Right lung (tissue), 10 donors: ENCODE results near the gene EGLN3. TPM values are rescaled to one million over a fixed set of nuclear protein-coding genes. Genes with fewer than 3 reads are reported as not detected.
"Not testable (repeated sequence)": the region's sequence is repeated elsewhere in the genome, so short reads cannot be mapped to it uniquely, and the experiment has no call there.

ENCODE experiments used
- DNase-seq, 2 donors: peaks; one replicate each; pipeline ENCODE4 v3.0.0-alpha.2; 2013
- long read RNA-seq, 8 donors: transcript quantifications; one replicate each; lab custom pipeline, GENCODE V29; 2026
- polyA plus RNA-seq, 5 donors: library from polyadenylated mRNA; unstranded; fragments of 120-200 nt; gene quantifications; one replicate each; pipeline versions ENCODE4 v1.2.1 to v1.2.3, GENCODE V29; 2013; ENCODE audit warnings: inconsistent platforms in 1 of 5, low replicate concordance in 1 of 5; ENCODE audit not compliant: insufficient read length in 5 of 5, insufficient read depth in 1 of 5

EGLN3 gene
- polyA plus RNA-seq, result 10 to 100 TPM; 19.1 to 91.5 (median 43.7) TPM
- long read RNA-seq, donor 1, transcript EGLN3-205 (1 exons, 2,849 nt), result minor isoform, 17 of 61 reads
- long read RNA-seq, donor 1, transcript EGLN3-201 (5 exons, 2,709 nt), result major isoform, 23 of 61 reads
- long read RNA-seq, donor 1, partial matches to known transcripts, result 19 of 61 reads
- long read RNA-seq, donor 1, other reads (novel, unspliced or antisense), result 0 of 61 reads
- long read RNA-seq, donor 2, transcript EGLN3-201 (5 exons, 2,709 nt), result major isoform, 7 of 9 reads
- long read RNA-seq, donor 2, partial matches to known transcripts, result 0 of 9 reads
- long read RNA-seq, donor 2, other reads (novel, unspliced or antisense), result 0 of 9 reads
- long read RNA-seq, donor 3, partial matches to known transcripts, result 0 of 7 reads
- long read RNA-seq, donor 3, other reads (novel, unspliced or antisense), result 0 of 7 reads
- long read RNA-seq, donor 4, transcript EGLN3-205 (1 exons, 2,849 nt), result minor isoform, 5 of 24 reads
- long read RNA-seq, donor 4, transcript EGLN3-201 (5 exons, 2,709 nt), result major isoform, 19 of 24 reads
- long read RNA-seq, donor 4, partial matches to known transcripts, result 0 of 24 reads
- long read RNA-seq, donor 4, other reads (novel, unspliced or antisense), result 0 of 24 reads
- long read RNA-seq, donor 5, transcript EGLN3-201 (5 exons, 2,709 nt), result major isoform, 10 of 17 reads
- long read RNA-seq, donor 5, transcript EGLN3-205 (1 exons, 2,849 nt), result minor isoform, 5 of 17 reads
- long read RNA-seq, donor 5, partial matches to known transcripts, result 0 of 17 reads
- long read RNA-seq, donor 5, other reads (novel, unspliced or antisense), result 0 of 17 reads
- long read RNA-seq, donor 6, transcript EGLN3-201 (5 exons, 2,709 nt), result major isoform, 19 of 31 reads
- long read RNA-seq, donor 6, transcript EGLN3-205 (1 exons, 2,849 nt), result minor isoform, 10 of 31 reads
- long read RNA-seq, donor 6, partial matches to known transcripts, result 0 of 31 reads
- long read RNA-seq, donor 6, other reads (novel, unspliced or antisense), result 0 of 31 reads
- long read RNA-seq, donor 7, transcript EGLN3-201 (5 exons, 2,709 nt), result major isoform, 14 of 16 reads
- long read RNA-seq, donor 7, partial matches to known transcripts, result 0 of 16 reads
- long read RNA-seq, donor 7, other reads (novel, unspliced or antisense), result 0 of 16 reads
- long read RNA-seq, donor 8, transcript EGLN3-201 (5 exons, 2,709 nt), result major isoform, 6 of 8 reads
- long read RNA-seq, donor 8, partial matches to known transcripts, result 0 of 8 reads
- long read RNA-seq, donor 8, other reads (novel, unspliced or antisense), result 0 of 8 reads

GRCh38 chr14:33950320-33951182, at the start of gene EGLN3:
TSS of gene EGLN3 (minus strand) at chr14:33951074. CDS start at chr14:33950752, 322 bp downstream.
- peak; percentile 81 to 84 for DNase-seq

GRCh38 chr14:34000396-34000795, 49.5 kb upstream of the EGLN3 start:
- no peak for DNase-seq

GRCh38 chr14:33999771-34000291, 49.0 kb upstream of the EGLN3 start:
- DNase-seq, result no peak

- no peak for DNase-seq
These were observed 46.7 kb upstream of the EGLN3 start for GRCh38 chr14:33997611-33998010.

- DNase-seq, result no peak
These were observed 45.6 kb upstream of the EGLN3 start for GRCh38 chr14:33996462-33996861.

- no peak for DNase-seq
These were observed 42.4 kb upstream of the EGLN3 start for GRCh38 chr14:33993246-33993645.

GRCh38 chr14:33992274-33993007, 41.6 kb upstream of the EGLN3 start:
- no peak for DNase-seq

GRCh38 chr14:33990790-33991189, 39.9 kb upstream of the EGLN3 start:
- DNase-seq, result no peak

GRCh38 chr14:33987565-33988080, 36.7 kb upstream of the EGLN3 start:
- no peak for DNase-seq

GRCh38 chr14:33986804-33987203, 35.9 kb upstream of the EGLN3 start:
- DNase-seq, result no peak

- no peak for DNase-seq
These were observed 34.4 kb upstream of the EGLN3 start for GRCh38 chr14:33985242-33985641.

- DNase-seq, result no peak
These were observed 28.9 kb upstream of the EGLN3 start for GRCh38 chr14:33979613-33980276.

GRCh38 chr14:33978892-33979612, 28.2 kb upstream of the EGLN3 start:
- no peak for DNase-seq

- DNase-seq, result no peak
These were observed 21.8 kb upstream of the EGLN3 start for GRCh38 chr14:33972583-33973081.

GRCh38 chr14:33969846-33970245, 19.0 kb upstream of the EGLN3 start:
- DNase-seq, result not testable (repeated sequence)

- DNase-seq, result no peak
These were observed 17.8 kb upstream of the EGLN3 start for GRCh38 chr14:33968722-33969121.

GRCh38 chr14:33967138-33967537, 16.3 kb upstream of the EGLN3 start:
- DNase-seq, result no peak

GRCh38 chr14:33966276-33966675, 15.4 kb upstream of the EGLN3 start:
- DNase-seq, result no peak
